Measurements from ENCODE around the gene SDHAF4. TPM values are rescaled to one million over a fixed set of nuclear protein-coding genes. Genes with fewer than 3 reads are reported as not detected.

SDHAF4 gene
- total RNA-seq, 2 experiments from 2014 or later: 17.9 to 18.9 TPM

DNA sequence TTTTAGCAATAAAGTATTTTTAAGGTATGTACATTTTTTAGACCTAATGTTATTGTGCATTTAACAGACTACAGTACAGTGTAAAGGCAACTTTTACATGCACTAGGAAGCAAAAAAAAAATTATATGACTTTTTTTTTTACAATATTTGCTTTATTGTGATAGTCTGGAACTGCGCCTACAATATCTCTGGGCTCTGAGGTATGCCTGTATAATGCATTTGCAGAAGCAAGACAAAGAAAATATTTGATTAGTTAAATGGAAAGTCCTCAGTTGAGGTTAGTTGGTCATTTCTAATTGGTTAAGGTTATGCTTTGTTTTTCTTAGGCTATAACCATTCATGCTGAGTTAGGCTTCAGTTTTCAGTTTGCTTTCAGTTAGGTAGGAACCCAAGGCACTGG, 54.0 kb downstream of the SDHAF4 start:
- no peaks in the 10 kb centered on the region for H3K36me3 Mint-ChIP-seq (ENCODE audit: low read depth)
- H3K27me3 Mint-ChIP-seq: no peaks in the 10 kb centered on the region
- H3K27ac Mint-ChIP-seq: no peak overlapping the region
- POLR2A ChIA-PET: no interaction called here
- ATAC-seq: no peak
- H3K9me3 Mint-ChIP-seq: no peaks in the 10 kb centered on the region
- TF ChIP-seq, protein P1, sequence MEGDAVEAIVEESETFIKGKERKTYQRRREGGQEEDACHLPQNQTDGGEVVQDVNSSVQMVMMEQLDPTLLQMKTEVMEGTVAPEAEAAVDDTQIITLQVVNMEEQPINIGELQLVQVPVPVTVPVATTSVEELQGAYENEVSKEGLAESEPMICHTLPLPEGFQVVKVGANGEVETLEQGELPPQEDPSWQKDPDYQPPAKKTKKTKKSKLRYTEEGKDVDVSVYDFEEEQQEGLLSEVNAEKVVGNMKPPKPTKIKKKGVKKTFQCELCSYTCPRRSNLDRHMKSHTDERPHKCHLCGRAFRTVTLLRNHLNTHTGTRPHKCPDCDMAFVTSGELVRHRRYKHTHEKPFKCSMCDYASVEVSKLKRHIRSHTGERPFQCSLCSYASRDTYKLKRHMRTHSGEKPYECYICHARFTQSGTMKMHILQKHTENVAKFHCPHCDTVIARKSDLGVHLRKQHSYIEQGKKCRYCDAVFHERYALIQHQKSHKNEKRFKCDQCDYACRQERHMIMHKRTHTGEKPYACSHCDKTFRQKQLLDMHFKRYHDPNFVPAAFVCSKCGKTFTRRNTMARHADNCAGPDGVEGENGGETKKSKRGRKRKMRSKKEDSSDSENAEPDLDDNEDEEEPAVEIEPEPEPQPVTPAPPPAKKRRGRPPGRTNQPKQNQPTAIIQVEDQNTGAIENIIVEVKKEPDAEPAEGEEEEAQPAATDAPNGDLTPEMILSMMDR (IDR thresholded peaks at IDR 0.05): no peak
- no peak for DNase-seq
- no peak overlapping the region for H3K4me3 Mint-ChIP-seq
- intact Hi-C loops (cut with micrococcal nuclease): no loop called here
- CTCF ChIA-PET: no interaction called here
- no peaks in the 10 kb centered on the region for H3K4me1 Mint-ChIP-seq (ENCODE audit: low read depth)

DNA sequence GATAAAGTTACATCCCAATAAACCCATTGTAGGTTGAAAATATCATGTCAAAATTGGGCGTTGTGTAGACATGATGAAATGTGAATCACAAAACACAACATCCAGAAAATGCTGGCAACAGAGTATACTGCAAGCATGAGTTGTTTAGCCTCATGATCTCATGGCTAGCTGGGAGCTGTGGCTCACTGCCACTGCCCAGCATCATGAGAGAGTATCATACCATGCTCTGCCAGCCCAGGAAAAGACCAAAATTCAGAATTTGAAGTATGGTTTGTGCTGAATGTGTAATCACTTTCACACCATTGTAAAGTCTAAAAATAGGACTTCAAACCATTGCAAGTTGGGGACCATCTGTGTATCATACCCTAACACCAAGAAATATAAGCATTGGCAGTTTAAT, 55.7 kb downstream of the SDHAF4 start:
- DNase-seq (no peak), ATAC-seq (no peak)
- POLR2A ChIA-PET: no interaction called here
- CTCF ChIA-PET: interaction anchor here (1.4 kb wide), 1 partner anchor 57 kb away, joined by 3 read pairs; no protein-coding TSS in a partner anchor
- Mint-ChIP-seq H3K27ac (no peak overlapping the region), H3K36me3 (ENCODE audit: low read depth) (no peaks in the 10 kb centered on the region), H3K27me3 (no peaks in the 10 kb centered on the region), H3K4me1 (ENCODE audit: low read depth) (no peaks in the 10 kb centered on the region), H3K9me3 (no peaks in the 10 kb centered on the region), H3K4me3 (no peak overlapping the region)
- TF ChIP-seq, protein P1 (IDR thresholded peaks at IDR 0.05): no peak
- intact Hi-C loops (cut with micrococcal nuclease): no loop called here

DNA sequence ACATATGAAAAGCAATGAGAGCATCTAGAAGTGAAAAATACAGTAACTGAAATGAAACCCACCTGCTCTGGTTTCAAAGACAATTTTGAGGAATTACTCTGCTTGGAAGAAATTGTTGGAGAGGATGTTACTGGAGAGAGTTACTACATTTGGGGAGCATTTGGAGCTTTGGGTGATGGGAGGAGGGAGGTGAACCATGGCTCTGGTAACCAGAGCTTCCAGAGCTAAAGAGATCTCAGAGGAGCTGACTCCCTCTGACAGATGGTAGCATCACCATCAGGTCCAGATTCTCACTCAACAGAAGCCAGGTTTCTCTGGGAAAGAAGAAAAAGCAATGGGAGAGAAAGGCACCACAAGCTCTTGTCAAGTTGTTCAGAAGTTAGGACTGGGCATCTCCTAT, 58.7 kb downstream of the SDHAF4 start:
- no peak for DNase-seq
- Mint-ChIP-seq H3K27ac (no peak overlapping the region), H3K27me3 (no peaks in the 10 kb centered on the region), H3K4me3 (no peak overlapping the region), H3K4me1 (ENCODE audit: low read depth) (no peaks in the 10 kb centered on the region), H3K9me3 (no peaks in the 10 kb centered on the region), H3K36me3 (ENCODE audit: low read depth) (no peaks in the 10 kb centered on the region)
- ATAC-seq: no peak
- TF ChIP-seq, protein P1 (IDR thresholded peaks at IDR 0.05): no peak
- ChIA-PET CTCF (no interaction called here), POLR2A (no interaction called here)
- intact Hi-C loops (cut with micrococcal nuclease): no loop called here

DNA sequence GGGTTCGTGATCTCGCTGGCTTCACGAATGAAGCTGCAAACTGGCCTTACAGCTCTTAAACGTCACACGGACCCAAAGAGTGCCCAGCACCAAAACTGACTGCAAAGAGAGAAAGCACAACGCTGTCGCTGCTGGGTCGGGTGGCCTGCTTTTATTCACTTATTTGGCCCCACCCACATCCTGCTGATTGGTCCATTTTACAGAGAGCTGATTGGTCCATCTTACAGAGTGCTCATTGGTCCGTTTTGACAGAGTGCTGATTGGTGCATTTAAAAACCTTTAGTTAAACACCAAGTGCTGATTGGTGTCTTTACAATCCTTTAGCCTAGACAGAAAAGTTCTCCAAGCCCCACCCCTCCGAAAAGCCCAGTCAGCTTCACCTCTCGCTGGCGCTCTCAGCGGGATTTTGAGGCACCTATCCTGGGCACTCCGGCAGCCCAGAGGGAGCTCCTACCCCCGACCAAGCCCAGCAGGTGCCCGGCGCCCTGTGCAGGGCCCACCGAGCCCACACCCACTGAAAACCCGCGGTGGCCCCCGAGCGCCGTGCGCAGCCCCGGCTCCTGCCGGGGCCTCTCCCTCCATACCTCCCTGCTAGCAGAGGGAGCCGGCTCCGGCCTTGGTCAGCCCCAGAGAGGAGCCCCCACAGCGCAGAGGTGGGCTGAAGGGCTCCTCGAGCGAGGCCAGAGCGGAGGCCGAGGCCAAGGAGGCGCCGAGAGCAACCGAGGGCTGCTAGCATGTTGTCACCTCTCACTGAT, 60.9 kb downstream of the SDHAF4 start:
- Mint-ChIP-seq H3K4me1 (ENCODE audit: low read depth) (no peaks in the 10 kb centered on the region), H3K36me3 (ENCODE audit: low read depth) (no peaks in the 10 kb centered on the region), H3K27me3 (no peaks in the 10 kb centered on the region), H3K9me3 (no peaks in the 10 kb centered on the region), H3K27ac (no peak overlapping the region), H3K4me3 (no peak overlapping the region)
- POLR2A ChIA-PET: no interaction called here
- CTCF ChIA-PET: no interaction called here
- TF ChIP-seq, protein P1 (IDR thresholded peaks at IDR 0.05): no peak
- intact Hi-C loops (cut with micrococcal nuclease): no loop called here
- no peak for DNase-seq
- ATAC-seq: no peak

DNA sequence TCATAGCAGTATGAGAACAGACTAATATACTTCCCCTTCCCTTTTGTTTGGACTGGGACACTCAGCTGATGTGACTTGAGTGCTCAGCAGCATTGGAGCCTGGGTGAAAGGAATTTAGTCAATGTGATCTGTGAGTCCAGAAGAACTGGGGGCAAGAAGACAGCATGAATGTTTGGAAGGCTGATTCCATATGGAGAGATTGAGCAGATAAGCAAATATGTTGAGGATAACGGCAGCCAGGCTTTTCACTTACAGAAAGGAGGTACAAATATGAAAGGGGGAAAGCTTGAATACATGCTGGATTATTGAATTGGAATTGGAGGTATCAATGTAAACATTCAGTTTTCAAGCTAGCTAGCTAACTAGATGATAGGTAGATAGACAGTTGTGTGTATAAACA, 63.2 kb downstream of the SDHAF4 start:
- no peaks in the 10 kb centered on the region for H3K9me3 Mint-ChIP-seq
- no peak overlapping the region for H3K27ac Mint-ChIP-seq
- H3K36me3 Mint-ChIP-seq (ENCODE audit: low read depth): no peaks in the 10 kb centered on the region
- no peak overlapping the region for H3K4me3 Mint-ChIP-seq
- POLR2A ChIA-PET: no interaction called here
- CTCF ChIA-PET: no interaction called here
- H3K27me3 Mint-ChIP-seq: no peaks in the 10 kb centered on the region
- ATAC-seq: no peak
- intact Hi-C loops (cut with micrococcal nuclease): no loop called here
- peaks cover 4% of the 10 kb centered on the region for H3K4me1 Mint-ChIP-seq (ENCODE audit: low read depth)
- TF ChIP-seq, protein P1 (IDR thresholded peaks at IDR 0.05): no peak
- no peak for DNase-seq

All from activated CD8-positive, alpha-beta T cell treated with anti-CD3 and anti-CD28 coated beads for 36 hours (primary cell).